Measurements from ENCODE around the gene ATP2C1.
"Not testable (repeated sequence)": the region's sequence is repeated elsewhere in the genome, so short reads cannot be mapped to it uniquely, and the experiment has no call there.

Gene ATP2C1

DNA sequence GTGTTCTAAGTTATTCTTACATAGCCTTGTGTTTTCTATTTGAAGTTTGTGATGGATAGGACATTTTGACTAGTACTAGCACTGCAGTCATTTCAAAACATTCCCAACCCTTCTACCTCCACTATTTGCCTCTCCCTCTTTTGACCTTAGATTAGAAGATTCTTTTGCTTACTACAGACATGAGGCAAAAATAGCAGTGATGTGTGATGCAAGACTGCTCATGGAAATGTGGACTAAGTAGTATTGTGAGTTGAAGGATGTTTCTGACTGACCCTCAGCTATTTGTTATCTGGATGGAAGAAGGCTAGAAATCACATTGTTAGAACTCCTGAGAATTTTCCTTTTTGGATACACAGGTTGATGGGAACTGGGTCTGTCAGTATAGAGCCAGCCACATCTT, 45.9 kb downstream of the ATP2C1 start:
- no peak for DNase-seq (ENCODE audit: low spot score)

GRCh38 chr3:130941793-130942192, 47.9 kb downstream of the ATP2C1 start:
- DNase-seq (ENCODE audit: low spot score) = no peak

DNA sequence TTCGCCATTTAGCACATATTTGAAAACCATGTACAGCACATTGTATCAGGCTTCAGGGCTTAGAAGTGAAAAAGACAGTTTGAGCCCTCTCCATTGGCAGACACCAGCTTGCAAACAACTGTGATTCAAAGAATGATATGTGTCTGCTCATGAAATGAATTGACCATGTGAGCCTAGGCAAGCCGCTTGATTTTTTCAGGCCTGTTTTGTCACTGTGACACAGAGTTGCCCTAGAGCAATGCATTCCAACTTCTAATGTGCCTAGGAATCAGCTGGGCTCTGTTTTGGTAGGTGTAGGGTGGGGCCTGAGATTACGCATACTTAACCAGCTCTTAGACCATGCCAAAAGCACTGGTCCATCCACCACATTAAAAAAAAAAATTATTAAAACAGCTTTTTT, 53.0 kb downstream of the ATP2C1 start:
- no peak for DNase-seq (ENCODE audit: low spot score)

DNA sequence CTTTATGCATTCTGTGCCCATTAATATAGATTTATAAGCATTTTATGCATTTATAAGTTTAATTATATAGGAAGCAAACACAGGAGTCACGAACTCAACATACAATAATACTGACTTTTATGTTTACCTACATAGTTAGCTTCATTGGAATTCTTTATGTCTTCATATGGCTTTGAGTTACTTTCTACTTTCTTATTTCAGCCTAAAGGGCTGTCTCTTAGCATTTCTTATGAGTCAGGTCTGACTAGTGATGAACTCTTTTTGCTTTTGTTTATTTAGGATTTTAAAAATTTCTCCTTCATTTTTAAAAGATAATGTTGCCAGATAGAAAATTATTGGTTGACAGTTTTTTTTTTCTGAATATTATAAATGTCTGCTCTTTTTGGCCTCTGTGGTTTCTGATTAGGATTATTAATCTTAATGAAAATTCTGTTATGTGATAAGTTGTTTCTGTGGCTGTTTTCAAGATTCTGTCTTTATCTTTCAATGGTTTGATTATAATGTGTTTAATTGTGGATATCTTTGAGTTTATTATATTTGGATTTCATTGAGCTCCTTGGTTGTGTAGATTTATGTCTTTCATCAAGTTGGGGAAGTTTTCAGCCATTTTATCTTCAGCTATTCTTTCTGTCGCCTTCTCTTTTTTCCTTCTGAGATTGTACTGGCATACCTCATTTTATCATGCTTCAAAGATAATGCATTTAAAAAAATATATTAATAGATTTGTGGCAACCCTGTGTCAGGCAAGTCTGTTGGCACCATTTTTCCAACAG, 54.3 kb downstream of the ATP2C1 start:
- DNase-seq (ENCODE audit: low spot score) = no peak

GRCh38 chr3:130948929-130949328, 55.0 kb downstream of the ATP2C1 start:
- no peak for DNase-seq (ENCODE audit: low spot score)

GRCh38 chr3:130950124-130950523, 56.2 kb downstream of the ATP2C1 start:
- DNase-seq (ENCODE audit: low spot score) = no peak

DNA sequence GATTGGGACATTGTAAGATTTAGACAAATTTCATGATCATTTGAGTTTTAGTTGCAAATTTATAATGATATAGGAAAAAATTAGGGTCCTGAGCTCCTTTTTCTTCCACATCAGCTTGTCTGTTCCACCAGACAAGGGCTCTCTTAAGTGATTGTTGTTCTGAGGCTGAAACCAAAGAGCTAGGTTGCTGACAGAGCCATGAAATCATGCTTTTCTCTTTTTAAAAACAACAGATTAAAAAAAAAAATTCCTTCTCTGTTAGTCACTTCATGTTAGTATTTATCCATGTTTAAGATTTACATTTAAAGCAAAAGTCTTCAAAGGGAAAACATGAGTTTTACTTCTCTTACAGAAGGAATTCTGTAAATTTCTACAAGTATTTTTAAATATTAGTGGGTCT, 56.8 kb downstream of the ATP2C1 start:
- DNase-seq (ENCODE audit: low spot score) = no peak

DNA sequence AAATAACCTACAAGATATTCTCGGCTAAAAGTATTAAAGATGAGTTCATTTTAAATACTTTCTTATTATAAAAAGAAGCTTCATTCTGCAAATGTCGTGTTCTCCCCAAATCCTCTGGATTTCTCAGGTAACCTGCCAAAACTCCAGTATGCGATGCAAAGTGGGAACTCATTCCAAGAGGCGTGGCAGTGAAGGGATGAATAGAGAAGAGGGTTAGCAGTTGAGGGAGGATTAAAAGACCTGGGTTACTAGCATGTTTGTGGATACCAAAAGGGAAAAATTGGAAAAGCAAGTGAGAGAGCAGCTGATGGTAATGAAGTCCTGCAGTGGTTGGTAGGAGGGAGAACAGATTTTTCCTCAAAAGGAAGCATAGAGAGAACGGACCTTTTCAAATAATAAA, 61.6 kb downstream of the ATP2C1 start:
- no peak for DNase-seq (ENCODE audit: low spot score)

- DNase-seq (ENCODE audit: low spot score) = no peak
These were observed 62.4 kb downstream of the ATP2C1 start for GRCh38 chr3:130956281-130956680.

- no peak for DNase-seq (ENCODE audit: low spot score)
These were observed 62.8 kb downstream of the ATP2C1 start for GRCh38 chr3:130956721-130957120.

- no peak for DNase-seq (ENCODE audit: low spot score)
These were observed 66.4 kb downstream of the ATP2C1 start for GRCh38 chr3:130960139-130960795.

DNA sequence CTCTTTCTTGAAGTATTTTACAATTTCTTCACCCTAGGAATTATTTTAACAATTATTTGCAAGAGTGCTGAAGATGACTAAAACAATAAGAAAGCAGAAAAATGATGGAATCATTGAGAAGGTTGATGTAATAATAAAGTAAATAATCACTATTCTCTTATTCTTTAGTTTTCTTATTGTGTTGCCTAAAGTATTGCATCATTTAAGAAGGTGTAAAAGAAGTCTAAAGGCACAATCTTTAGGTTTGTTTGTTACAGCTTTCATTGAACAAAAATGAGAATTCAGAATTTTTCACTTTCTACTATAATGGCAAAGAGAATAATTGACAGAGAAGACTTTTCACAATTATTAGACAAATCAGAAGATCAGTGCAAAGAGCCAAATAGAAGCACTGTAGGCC, 67.6 kb downstream of the ATP2C1 start:
- no peak for DNase-seq (ENCODE audit: low spot score)

- DNase-seq (ENCODE audit: low spot score) = no peak
These were observed 69.6 kb downstream of the ATP2C1 start for GRCh38 chr3:130963444-130963843.

DNA sequence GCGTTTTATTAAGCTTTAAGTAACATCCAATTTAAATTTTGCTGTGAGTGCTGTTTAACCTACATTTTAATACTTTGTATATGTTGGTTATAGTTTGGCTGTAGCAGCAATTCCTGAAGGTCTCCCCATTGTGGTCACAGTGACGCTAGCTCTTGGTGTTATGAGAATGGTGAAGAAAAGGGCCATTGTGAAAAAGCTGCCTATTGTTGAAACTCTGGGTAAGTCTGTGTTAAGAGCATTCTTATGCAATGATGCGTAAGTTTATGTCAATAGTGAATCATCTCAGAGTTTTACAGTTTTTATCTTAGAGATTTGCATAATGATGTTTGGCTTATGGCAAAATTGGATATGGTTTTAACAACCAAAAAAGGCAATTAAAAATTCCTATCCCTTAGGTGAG, 70.0 kb downstream of the ATP2C1 start:
- peak; percentile 12 for DNase-seq (ENCODE audit: low spot score)

- DNase-seq (ENCODE audit: low spot score) = no peak
These were observed 73.4 kb downstream of the ATP2C1 start for GRCh38 chr3:130967281-130967680.

GRCh38 chr3:130968221-130968620, 74.3 kb downstream of the ATP2C1 start:
- DNase-seq (ENCODE audit: low spot score) = no peak

GRCh38 chr3:130969621-130970020, 75.7 kb downstream of the ATP2C1 start:
- DNase-seq (ENCODE audit: low spot score) = no peak

- no peak for DNase-seq (ENCODE audit: low spot score)
These were observed 77.3 kb downstream of the ATP2C1 start for GRCh38 chr3:130971208-130971607.

- not testable (repeated sequence) for DNase-seq (ENCODE audit: low spot score)
These were observed 78.7 kb downstream of the ATP2C1 start for GRCh38 chr3:130972592-130972991.

- no peak for DNase-seq (ENCODE audit: low spot score)
These were observed 79.5 kb downstream of the ATP2C1 start for GRCh38 chr3:130973406-130973805.

- no peak for DNase-seq (ENCODE audit: low spot score)
These were observed 80.3 kb downstream of the ATP2C1 start for GRCh38 chr3:130974201-130974600.

DNA sequence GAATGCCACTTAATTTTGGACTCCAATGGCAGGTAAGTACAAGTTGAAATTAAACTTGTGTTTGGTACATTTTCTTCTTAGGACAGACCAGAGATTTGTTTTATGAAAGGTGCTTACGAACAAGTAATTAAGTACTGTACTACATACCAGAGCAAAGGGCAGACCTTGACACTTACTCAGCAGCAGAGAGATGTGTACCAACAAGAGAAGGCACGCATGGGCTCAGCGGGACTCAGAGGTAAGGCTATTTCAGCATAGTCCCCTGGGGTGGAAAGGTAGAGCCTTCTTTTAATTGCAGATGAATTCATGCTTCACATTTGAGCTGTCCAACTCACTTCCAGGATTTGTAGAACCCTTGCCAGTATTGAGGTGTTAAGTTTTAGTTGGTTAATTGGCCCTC, 81.4 kb downstream of the ATP2C1 start:
- DNase-seq (ENCODE audit: low spot score) = peak; percentile 5

DNA sequence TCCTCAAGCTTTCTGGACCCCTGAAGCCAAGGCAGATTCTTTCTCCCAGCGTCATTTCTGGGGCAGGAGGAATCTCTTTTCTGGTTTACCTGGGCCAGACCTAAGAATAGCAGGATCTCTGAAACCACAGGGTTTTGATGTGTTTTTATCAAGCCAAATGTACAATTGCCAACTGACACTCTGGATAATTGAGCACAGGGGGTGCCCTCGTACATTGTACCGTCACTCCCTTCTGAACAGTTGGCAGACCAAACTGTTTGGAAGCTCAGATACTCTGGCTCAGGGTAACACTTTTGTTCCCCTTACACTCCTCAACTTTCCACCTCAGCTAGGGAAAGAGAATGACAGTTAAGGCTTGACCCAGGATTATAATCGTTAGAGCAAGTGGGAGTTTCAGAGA, 82.8 kb downstream of the ATP2C1 start:
- DNase-seq (ENCODE audit: low spot score) = no peak

GRCh38 chr3:130979117-130979516, 85.2 kb downstream of the ATP2C1 start:
- DNase-seq (ENCODE audit: low spot score) = no peak
